ENCODE measurements around the gene TRIM22.

- TF ChIP-seq CTCF (IDR thresholded peaks at IDR 0.05; ENCODE audit: low read length) (no peak), EZH2phosphoT487 (IDR thresholded peaks at IDR 0.05; ENCODE audit: low read length) (no peak)
Measured at GRCh38 chr11:5646139-5646538, 43.5 kb upstream of the TRIM22 start.
